Measurements from ENCODE around the gene ISM1.
"Not testable (repeated sequence)": the region's sequence is repeated elsewhere in the genome, so short reads cannot be mapped to it uniquely, and the experiment has no call there.

The ISM1 gene

GRCh38 chr20:13221673-13222318 lies 722 bp downstream of the ISM1 start:
- DNase-seq (ENCODE audit: low read depth, low spot score) = no peak

- no peak for DNase-seq (ENCODE audit: low read depth, low spot score)
Measured at GRCh38 chr20:13222319-13222716, 1.2 kb downstream of the ISM1 start.

- DNase-seq (ENCODE audit: low read depth, low spot score) = no peak
Measured at GRCh38 chr20:13223736-13224520, 2.9 kb downstream of the ISM1 start.

GRCh38 chr20:13226367-13226766 lies 5.3 kb downstream of the ISM1 start:
- DNase-seq (ENCODE audit: low read depth, low spot score) = no peak

DNA sequence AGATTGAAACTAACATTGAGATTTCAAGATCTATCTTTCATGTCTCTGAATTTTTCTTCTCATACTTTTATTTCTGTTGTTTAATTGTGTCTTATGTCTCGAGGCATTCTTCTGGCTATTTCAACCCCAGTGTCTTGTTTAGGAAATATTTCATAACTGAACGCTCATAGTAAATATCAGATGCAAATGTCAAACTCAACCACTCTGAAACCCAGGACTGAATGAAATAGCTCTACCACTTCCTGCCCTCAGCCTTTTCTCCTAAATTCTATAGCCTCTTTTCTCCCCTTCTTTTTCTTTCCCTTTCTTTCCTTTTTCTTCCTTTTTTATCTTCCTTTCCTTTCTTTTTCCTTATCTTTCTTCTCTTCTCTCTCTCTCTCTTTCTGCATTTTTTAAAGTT lies 7.7 kb downstream of the ISM1 start:
- DNase-seq (ENCODE audit: low read depth, low spot score) = no peak

GRCh38 chr20:13229538-13229937 lies 8.5 kb downstream of the ISM1 start:
- DNase-seq (ENCODE audit: low read depth, low spot score) = no peak

GRCh38 chr20:13231031-13231752 lies 10.1 kb downstream of the ISM1 start:
- DNase-seq (ENCODE audit: low read depth, low spot score) = no peak

GRCh38 chr20:13232999-13233398 lies 11.9 kb downstream of the ISM1 start:
- no peak for DNase-seq (ENCODE audit: low read depth, low spot score)

GRCh38 chr20:13234961-13235360 lies 13.9 kb downstream of the ISM1 start:
- DNase-seq (ENCODE audit: low read depth, low spot score) = no peak

GRCh38 chr20:13236360-13236759 lies 15.3 kb downstream of the ISM1 start:
- not testable (repeated sequence) for DNase-seq (ENCODE audit: low read depth, low spot score)

DNA sequence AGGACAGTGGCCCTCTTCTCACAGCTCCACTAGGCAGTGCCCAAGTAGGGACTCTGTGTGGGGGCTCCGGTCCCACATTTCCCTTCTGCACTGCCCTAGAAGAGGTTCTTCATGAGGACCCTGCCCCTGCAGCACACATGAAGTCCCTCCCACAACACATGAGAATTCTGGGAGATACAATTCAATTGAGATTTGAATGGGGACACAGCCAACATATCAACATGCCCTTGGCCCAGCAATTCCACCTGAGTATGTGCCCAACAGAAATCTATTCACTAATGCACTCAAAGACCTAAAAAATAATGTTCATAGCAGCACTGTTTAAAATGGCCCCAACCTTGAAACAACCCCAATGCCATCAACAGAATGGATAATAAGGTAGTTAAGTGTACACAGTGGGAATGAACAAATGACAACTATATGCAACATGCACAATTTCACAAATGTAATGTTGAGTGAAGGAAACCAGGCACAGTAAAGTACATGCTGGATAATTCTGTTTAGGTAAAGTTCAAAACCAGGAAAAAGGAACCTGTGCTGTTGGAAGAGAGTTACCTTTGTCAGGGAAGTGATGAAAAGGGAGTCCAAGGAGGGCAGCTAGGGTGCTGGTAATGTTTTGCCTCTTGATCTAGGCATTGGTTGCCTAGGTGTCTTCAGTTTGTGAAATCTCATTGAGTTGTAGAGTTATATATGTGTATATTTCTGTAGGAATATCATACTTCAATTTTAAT lies 16.1 kb downstream of the ISM1 start:
- DNase-seq (ENCODE audit: low read depth, low spot score) = no peak

DNA sequence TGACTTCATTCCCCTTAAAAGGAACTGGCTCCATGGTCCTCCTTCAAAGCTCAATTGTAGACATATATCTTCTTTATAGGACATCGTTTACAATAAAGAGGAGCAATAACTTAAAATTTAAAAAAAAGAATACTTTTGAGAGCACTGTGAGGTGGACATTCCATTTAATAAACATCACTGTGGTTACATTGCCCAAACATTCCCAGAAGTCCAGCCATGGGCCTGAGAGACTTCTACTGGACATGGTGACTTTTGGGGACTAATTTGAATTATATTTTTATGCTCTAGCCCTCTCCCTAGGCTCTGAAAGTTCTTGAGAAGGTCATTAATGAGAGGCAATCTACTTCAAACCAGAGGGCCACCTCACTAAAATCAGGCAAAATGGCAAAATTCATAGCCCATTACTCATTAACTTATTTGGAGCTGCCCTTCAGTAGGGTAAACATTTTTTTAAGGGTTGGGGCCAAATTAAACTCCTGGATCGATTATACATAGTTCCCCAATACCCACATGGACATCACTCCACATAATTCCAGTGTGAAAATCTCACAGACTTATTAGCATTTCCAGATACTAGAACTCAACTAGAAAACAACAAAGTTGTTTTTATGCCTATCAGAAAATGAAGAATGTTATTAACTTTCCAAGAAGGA lies 17.1 kb downstream of the ISM1 start:
- DNase-seq (ENCODE audit: low read depth, low spot score) = no peak

- no peak for DNase-seq (ENCODE audit: low read depth, low spot score)
Measured at GRCh38 chr20:13243826-13244376, 22.8 kb downstream of the ISM1 start.

DNA sequence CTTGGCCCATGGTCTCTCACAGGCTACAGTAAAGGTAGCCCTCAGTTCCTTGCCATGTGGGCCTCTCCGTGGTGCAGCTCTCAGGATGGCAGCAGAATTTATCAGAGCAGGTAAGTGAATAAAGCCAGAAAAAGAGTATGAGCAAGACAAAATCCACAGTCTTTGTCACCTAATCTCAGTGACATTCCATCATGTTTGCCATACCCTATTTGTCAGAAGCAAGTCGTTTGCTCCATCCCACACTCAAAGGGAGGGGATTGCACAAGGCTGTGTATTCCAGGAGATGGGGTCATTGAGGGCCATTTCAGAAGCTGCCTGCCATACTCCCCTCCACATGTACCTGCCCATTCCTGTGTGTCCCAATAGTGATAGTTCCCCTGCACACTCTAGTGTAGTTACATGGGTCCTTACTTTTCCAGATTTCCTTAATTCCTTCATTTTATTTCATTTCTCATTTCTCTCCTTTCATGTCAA lies 24.2 kb downstream of the ISM1 start:
- DNase-seq (ENCODE audit: low read depth, low spot score) = no peak

DNA sequence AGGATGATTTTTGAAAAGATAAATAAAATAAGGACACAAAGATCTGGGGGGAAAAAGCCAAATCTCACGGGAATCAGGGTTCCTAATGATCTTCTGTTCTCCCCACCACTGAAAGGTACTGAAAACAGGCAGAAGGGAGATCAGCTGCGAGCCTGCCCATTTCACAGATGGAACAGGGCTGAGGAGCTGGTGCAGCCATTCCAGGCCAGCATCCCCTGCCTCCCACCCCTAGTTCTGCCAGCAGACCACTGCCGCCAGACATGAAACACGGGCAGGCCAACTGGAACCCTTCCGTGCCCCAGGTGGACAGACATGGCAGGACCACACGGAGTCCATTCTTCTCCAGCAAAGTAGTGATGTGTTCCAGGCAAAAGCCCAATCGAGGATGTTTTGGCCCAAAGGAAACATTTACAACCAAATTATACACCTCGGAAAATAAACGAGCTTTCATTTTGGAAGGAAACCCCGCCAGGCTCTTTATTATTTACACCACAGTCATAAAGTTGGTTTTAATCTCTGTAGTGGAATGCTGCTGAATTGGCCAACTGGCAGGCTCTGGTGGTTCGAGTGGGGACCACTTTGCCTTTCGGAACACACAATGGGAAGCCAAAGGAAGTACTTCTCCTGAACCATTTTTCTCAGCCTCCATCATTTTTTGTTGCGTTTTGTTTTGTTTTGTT lies 28.2 kb downstream of the ISM1 start:
- no peak for DNase-seq (ENCODE audit: low read depth, low spot score)

- DNase-seq (ENCODE audit: low read depth, low spot score) = no peak
Measured at GRCh38 chr20:13249798-13250170, 28.7 kb downstream of the ISM1 start.

- no peak for DNase-seq (ENCODE audit: low read depth, low spot score)
Measured at GRCh38 chr20:13250251-13250650, 29.2 kb downstream of the ISM1 start.

DNA sequence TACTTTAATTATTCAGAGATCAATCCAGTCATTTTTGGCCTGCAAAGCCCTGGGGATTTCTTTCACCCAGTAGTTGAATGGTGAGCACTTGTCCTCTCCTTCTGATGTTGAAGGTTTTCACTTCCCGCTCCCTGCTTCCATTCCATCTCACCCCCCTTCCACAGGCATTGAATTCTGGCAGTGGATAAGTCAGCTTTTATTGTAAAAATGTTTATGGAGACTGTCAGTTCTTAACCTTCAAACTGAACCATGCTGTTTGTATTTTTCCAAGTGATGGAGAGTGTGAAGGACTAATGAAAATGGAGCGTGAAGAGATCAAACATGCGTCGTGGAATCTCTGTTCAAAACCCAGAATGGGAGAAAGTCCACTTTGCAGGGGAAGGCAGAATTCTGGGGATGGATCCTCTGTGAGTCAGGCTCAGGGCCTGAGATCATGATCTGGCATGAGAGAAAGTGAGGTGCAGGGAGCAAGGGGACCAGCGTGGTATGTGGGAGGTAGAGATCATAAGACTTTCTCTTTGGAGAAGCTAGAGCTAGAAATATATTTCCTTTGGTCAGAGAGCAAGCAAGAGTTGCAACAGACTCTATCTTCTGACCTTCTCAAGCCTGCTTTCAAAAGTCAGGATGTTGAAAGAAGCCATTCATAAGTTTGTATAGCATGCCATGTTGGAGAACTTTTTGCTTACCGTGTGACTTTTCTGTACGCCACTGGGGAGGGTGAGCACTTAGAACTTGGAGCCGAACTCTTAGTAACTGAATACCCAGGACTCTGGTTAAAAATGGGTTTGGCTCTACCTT lies 30.2 kb downstream of the ISM1 start:
- no peak for DNase-seq (ENCODE audit: low read depth, low spot score)

GRCh38 chr20:13251904-13252297 lies 30.8 kb downstream of the ISM1 start:
- DNase-seq (ENCODE audit: low read depth, low spot score) = no peak

GRCh38 chr20:13255356-13255755 lies 34.3 kb downstream of the ISM1 start:
- no peak for DNase-seq (ENCODE audit: low read depth, low spot score)
